GM12891 (cell line): ENCODE results near the gene BLCAP.

Source experiments
- PAX5 ChIP-seq: IDR thresholded peaks from 2 replicates; pipeline ENCODE4 v1.6.1; 2011; ENCODE audit warnings: low read length, moderate library complexity, mild to moderate bottlenecking; ENCODE audit not compliant: insufficient read depth, severe bottlenecking
- POLR2A ChIP-seq: IDR thresholded peaks from 2 replicates; pipeline ENCODE4 v1.6.1; 2011; ENCODE audit warnings: low read depth, low read length, control low read depth
- POLR2AphosphoS5 ChIP-seq: IDR thresholded peaks from 2 replicates; pipeline ENCODE4 v1.6.1; 2011; ENCODE audit warnings: low read depth, low read length, control low read depth
- SPI1 ChIP-seq: IDR thresholded peaks from 2 replicates; pipeline ENCODE4 v1.6.1; 2011; ENCODE audit warnings: low read depth, low read length, control low read depth
- TAF1 ChIP-seq: IDR thresholded peaks from 2 replicates; pipeline ENCODE4 v1.6.1; 2011; ENCODE audit warnings: low read depth, low read length, control low read depth

GRCh38 chr20:37480919-37481318 lies 46.8 kb downstream of the BLCAP start:
- TF ChIP-seq POLR2A = no peak
- no peak for TF ChIP-seq PAX5
- no peak for TF ChIP-seq POLR2AphosphoS5
- no peak for TF ChIP-seq SPI1
- no peak for TF ChIP-seq TAF1
